BE2C (cell line): ENCODE measurements around the gene HOXA11.

Experiments used
- DNase-seq: peaks from one replicate; pipeline ENCODE4 v3.0.0-alpha.2; 2020
- H3K27me3 ChIP-seq: fragments of 250-450 bp; sonication (Bioruptor Pico); 2 replicates; pipeline ENCODE4 v1.5.1; 2020; ENCODE audit warnings: mild to moderate bottlenecking
- H3K36me3 ChIP-seq: fragments of 250-450 bp; sonication (Bioruptor Pico); 2 replicates; pipeline ENCODE4 v1.5.1; 2020; ENCODE audit warnings: mild to moderate bottlenecking
- H3K4me1 ChIP-seq: fragments of 250-450 bp; sonication (Bioruptor Pico); 2 replicates; pipeline ENCODE4 v1.5.1; 2020
- H3K4me3 ChIP-seq: 2 replicates; pipeline ENCODE4 v1.5.1; 2011; ENCODE audit warnings: low read depth, low read length
- H3K9me3 ChIP-seq: fragments of 250-450 bp; sonication (Bioruptor Pico); 2 replicates; pipeline ENCODE4 v1.5.1; 2020
- CTCF ChIP-seq: IDR thresholded peaks from 2 replicates; pipeline ENCODE4 v1.5.1; 2012; ENCODE audit warnings: mild to moderate bottlenecking, low read depth, low read length

The HOXA11 gene

GRCh38 chr7:27176524-27176845 lies 8.5 kb downstream of the HOXA11 start:
- Histone ChIP-seq H3K4me3 (no peak overlapping the region), H3K9me3 (no peaks in the 10 kb centered on the region; the same call in 1 of the 2 replicates), H3K36me3 (no peaks in the 10 kb centered on the region), H3K27me3 (peaks cover 99% of the 10 kb centered on the region), H3K4me1 (no peaks in the 10 kb centered on the region)
- TF ChIP-seq CTCF, result no peak
- DNase-seq, result no peak

GRCh38 chr7:27175626-27176523 lies 9.2 kb downstream of the HOXA11 start:
- no peak for TF ChIP-seq CTCF
- no peaks in the 10 kb centered on the region; the same call in 1 of the 2 replicates for H3K9me3 ChIP-seq
- H3K4me3 ChIP-seq, result no peak overlapping the region
- H3K36me3 ChIP-seq, result no peaks in the 10 kb centered on the region
- no peaks in the 10 kb centered on the region for H3K4me1 ChIP-seq
- no peak for DNase-seq
- H3K27me3 ChIP-seq, result peaks cover 100% of the 10 kb centered on the region

GRCh38 chr7:27174874-27175625 lies 10.0 kb downstream of the HOXA11 start:
- Histone ChIP-seq H3K4me1 (no peaks in the 10 kb centered on the region), H3K27me3 (peaks cover 100% of the 10 kb centered on the region), H3K9me3 (no peaks in the 10 kb centered on the region; the same call in 1 of the 2 replicates), H3K36me3 (no peaks in the 10 kb centered on the region), H3K4me3 (no peak overlapping the region)
- TF ChIP-seq CTCF, result no peak
- no peak for DNase-seq

GRCh38 chr7:27173956-27174873 lies 10.8 kb downstream of the HOXA11 start, which contains the start of gene HOXA10:
Gene HOXA10, minus strand, starts transcription at chr7:27174320. Its CDS starts 14 bp downstream, at chr7:27174306.
- no peaks in the 10 kb centered on the region for H3K4me1 ChIP-seq
- H3K27me3 ChIP-seq, result peaks cover 100% of the 10 kb centered on the region
- no peak for DNase-seq

GRCh38 chr7:27173511-27173955 lies 11.5 kb downstream of the HOXA11 start:
- no peak for TF ChIP-seq CTCF
- Histone ChIP-seq H3K27me3 (peaks cover 100% of the 10 kb centered on the region), H3K4me1 (no peaks in the 10 kb centered on the region), H3K36me3 (no peaks in the 10 kb centered on the region), H3K4me3 (no peak overlapping the region), H3K9me3 (no peaks in the 10 kb centered on the region; the same call in 1 of the 2 replicates)
- no peak for DNase-seq

More at GRCh38 chr7:27173956-27174873, 10.8 kb downstream of the HOXA11 start, which contains the start of gene HOXA10:
- Histone ChIP-seq H3K9me3 (no peaks in the 10 kb centered on the region; the same call in 1 of the 2 replicates), H3K4me3 (no peak within 1 kb of the TSS), H3K36me3 (no peaks in the 10 kb centered on the region)
- no peak for TF ChIP-seq CTCF
